ENCODE measurements around the gene SEMA4A. TPM values are rescaled to one million over a fixed set of nuclear protein-coding genes. Genes with fewer than 3 reads are reported as not detected.
A peak's percentile ranks its signal among the peaks of the same experiment; 100 is the strongest.

The SEMA4A gene
- total RNA-seq, 1 donor from 2014 or later: 0.66 TPM

- Histone ChIP-seq H3K9ac (ENCODE audit: low read length) (no peak overlapping the region), H3K4me2 (ENCODE audit: low read length) (no peak overlapping the region), H3K9me3 (ENCODE audit: insufficient read depth, low read depth, low read length) (no peaks in the 10 kb centered on the region), H2AFZ (ENCODE audit: low read depth, low read length) (no peak overlapping the region), H3K4me3 (ENCODE audit: insufficient read depth, low read depth, low read length) (no peak overlapping the region), H3K36me3 (ENCODE audit: insufficient read depth, low read length) (peaks cover 5% of the 10 kb centered on the region), H3K27ac (ENCODE audit: low read depth, low read length) (no peak overlapping the region), H4K20me1 (ENCODE audit: insufficient read depth, low read length) (peaks cover 26% of the 10 kb centered on the region), H3K4me1 (ENCODE audit: insufficient read depth, low read length) (peaks cover 18% of the 10 kb centered on the region), H3K79me2 (ENCODE audit: insufficient read depth, low read length) (peaks cover 23% of the 10 kb centered on the region), H3K27me3 (ENCODE audit: insufficient read depth, low read length) (no peaks in the 10 kb centered on the region)
- H3K27ac Mint-ChIP-seq (ENCODE audit: unreplicated experiment): peak overlapping the region; percentile 47
- H3K36me3 Mint-ChIP-seq (ENCODE audit: low read depth, unreplicated experiment): peaks cover 6% of the 10 kb centered on the region
- TF ChIP-seq CTCF (IDR thresholded peaks at IDR 0.05; ENCODE audit: insufficient read depth, low read depth, low read length) (no peak), EZH2 (IDR thresholded peaks at IDR 0.05; ENCODE audit: insufficient read depth, low read length) (no peak)
- FAIRE-seq (no peak), DNase-seq (ENCODE audit: low read depth) (no peak)
- no peak overlapping the region for H3K4me3 Mint-ChIP-seq (ENCODE audit: unreplicated experiment)
- no peaks in the 10 kb centered on the region for H3K9me3 Mint-ChIP-seq (ENCODE audit: unreplicated experiment)
- peaks cover 6% of the 10 kb centered on the region for H3K4me1 Mint-ChIP-seq (ENCODE audit: low read depth, unreplicated experiment)
- H3K27me3 Mint-ChIP-seq (ENCODE audit: low read depth, unreplicated experiment): no peaks in the 10 kb centered on the region
These were observed 66.8 kb downstream of the SEMA4A start for GRCh38 chr1:156220226-156220625.

- FAIRE-seq (no peak), DNase-seq (ENCODE audit: low read depth) (no peak)
- Histone ChIP-seq H3K79me2 (ENCODE audit: insufficient read depth, low read length) (peaks cover 15% of the 10 kb centered on the region), H3K9me3 (ENCODE audit: insufficient read depth, low read depth, low read length) (no peaks in the 10 kb centered on the region), H4K20me1 (ENCODE audit: insufficient read depth, low read length) (peaks cover 26% of the 10 kb centered on the region), H3K36me3 (ENCODE audit: insufficient read depth, low read length) (peaks cover 5% of the 10 kb centered on the region), H2AFZ (ENCODE audit: low read depth, low read length) (no peak overlapping the region), H3K4me1 (ENCODE audit: insufficient read depth, low read length) (peaks cover 18% of the 10 kb centered on the region), H3K27me3 (ENCODE audit: insufficient read depth, low read length) (no peaks in the 10 kb centered on the region), H3K4me3 (ENCODE audit: insufficient read depth, low read depth, low read length) (no peak overlapping the region), H3K9ac (ENCODE audit: low read length) (no peak overlapping the region), H3K27ac (ENCODE audit: low read depth, low read length) (no peak overlapping the region), H3K4me2 (ENCODE audit: low read length) (peak overlapping the region; percentile 10)
- no peak for TF ChIP-seq CTCF (IDR thresholded peaks at IDR 0.05; ENCODE audit: insufficient read depth, low read depth, low read length)
- no peak for TF ChIP-seq EZH2 (IDR thresholded peaks at IDR 0.05; ENCODE audit: insufficient read depth, low read length)
- peaks cover 6% of the 10 kb centered on the region for H3K36me3 Mint-ChIP-seq (ENCODE audit: low read depth, unreplicated experiment)
- H3K4me1 Mint-ChIP-seq (ENCODE audit: low read depth, unreplicated experiment): peaks cover 6% of the 10 kb centered on the region
- H3K27me3 Mint-ChIP-seq (ENCODE audit: low read depth, unreplicated experiment): no peaks in the 10 kb centered on the region
- H3K9me3 Mint-ChIP-seq (ENCODE audit: unreplicated experiment): no peaks in the 10 kb centered on the region
- H3K27ac Mint-ChIP-seq (ENCODE audit: unreplicated experiment): no peak overlapping the region
- H3K4me3 Mint-ChIP-seq (ENCODE audit: unreplicated experiment): no peak overlapping the region
These were observed 68.8 kb downstream of the SEMA4A start for GRCh38 chr1:156221986-156222692.

- no peaks in the 10 kb centered on the region for H3K27me3 Mint-ChIP-seq (ENCODE audit: low read depth, unreplicated experiment)
- no peak for TF ChIP-seq EZH2 (IDR thresholded peaks at IDR 0.05; ENCODE audit: insufficient read depth, low read length)
- TF ChIP-seq CTCF (IDR thresholded peaks at IDR 0.05; ENCODE audit: insufficient read depth, low read depth, low read length): no peak
- FAIRE-seq (no peak), DNase-seq (ENCODE audit: low read depth) (no peak)
- Histone ChIP-seq H3K4me2 (ENCODE audit: low read length) (no peak overlapping the region), H3K79me2 (ENCODE audit: insufficient read depth, low read length) (peaks cover 6% of the 10 kb centered on the region), H3K4me3 (ENCODE audit: insufficient read depth, low read depth, low read length) (no peak overlapping the region), H3K9me3 (ENCODE audit: insufficient read depth, low read depth, low read length) (no peaks in the 10 kb centered on the region), H2AFZ (ENCODE audit: low read depth, low read length) (no peak overlapping the region), H3K36me3 (ENCODE audit: insufficient read depth, low read length) (peaks cover 9% of the 10 kb centered on the region), H3K9ac (ENCODE audit: low read length) (no peak overlapping the region), H4K20me1 (ENCODE audit: insufficient read depth, low read length) (peaks cover 20% of the 10 kb centered on the region), H3K4me1 (ENCODE audit: insufficient read depth, low read length) (peaks cover 10% of the 10 kb centered on the region), H3K27me3 (ENCODE audit: insufficient read depth, low read length) (no peaks in the 10 kb centered on the region), H3K27ac (ENCODE audit: low read depth, low read length) (no peak overlapping the region)
- H3K4me1 Mint-ChIP-seq (ENCODE audit: low read depth, unreplicated experiment): peaks cover 6% of the 10 kb centered on the region
- H3K27ac Mint-ChIP-seq (ENCODE audit: unreplicated experiment): no peak overlapping the region
- H3K36me3 Mint-ChIP-seq (ENCODE audit: low read depth, unreplicated experiment): peaks cover 7% of the 10 kb centered on the region
- no peaks in the 10 kb centered on the region for H3K9me3 Mint-ChIP-seq (ENCODE audit: unreplicated experiment)
- no peak overlapping the region for H3K4me3 Mint-ChIP-seq (ENCODE audit: unreplicated experiment)
These were observed 72.3 kb downstream of the SEMA4A start for GRCh38 chr1:156225677-156226014.

All from astrocyte (in vitro differentiated cells and primary cell).